Right atrium auricular region (tissue), 2 donors: ENCODE measurements around the gene DDX51. TPM values are rescaled to one million over a fixed set of nuclear protein-coding genes. Genes with fewer than 3 reads are reported as not detected.

Source experiments
- DNase-seq: peaks from one replicate; pipeline ENCODE4 v3.0.0-alpha.2; 2019; ENCODE audit warnings: low spot score
- H3K27ac ChIP-seq, 2 donors: fragments of 200-600 bp; sonication (generic); 1 replicate in 1 of 2; 2 replicates in 1 of 2; pipeline ENCODE4 v1.5.1; 2016 to 2019
- H3K27me3 ChIP-seq, 2 donors: fragments of 200-600 bp; sonication (generic); one replicate each; pipeline versions ENCODE4 v1.5.1 to v1.6.0; 2017 to 2019
- H3K36me3 ChIP-seq: fragments of 200-600 bp; sonication (generic); one replicate; pipeline ENCODE4 v1.5.1; 2016
- H3K4me1 ChIP-seq, 2 donors: fragments of 200-600 bp; sonication (generic); one replicate each; pipeline versions ENCODE4 v1.5.1 to v1.6.0; 2017 to 2019
- H3K4me3 ChIP-seq, 2 donors: fragments of 200-600 bp; sonication (generic); 1 replicate in 1 of 2; 2 replicates in 1 of 2; pipeline ENCODE4 v1.5.1; 2017 to 2019; ENCODE audit warnings: mild to moderate bottlenecking in 1 of 2, moderate library complexity in 1 of 2
- H3K9me3 ChIP-seq, 2 donors: fragments of 200-600 bp; sonication (generic); one replicate each; pipeline ENCODE4 v1.5.1; 2019
- total RNA-seq, 2 donors: library from RNA; depleted of rRNA; stranded (reverse); fragments of >200 nt; gene quantifications; one replicate each; pipeline ENCODE4 v1.1.0, GENCODE V29; 2016
- TF ChIP-seq, protein P1 (sequence below), 2 donors: fragments of 200-600 bp; sonication (generic); IDR thresholded peaks; one replicate each; pipeline ENCODE4 v1.5.1; 2019; ENCODE audit warnings: antibody characterized with exemption in 2 of 2

The DDX51 gene
- total RNA-seq, 2 donors from 2014 or later: 6.6 to 8.0 TPM

DNA sequence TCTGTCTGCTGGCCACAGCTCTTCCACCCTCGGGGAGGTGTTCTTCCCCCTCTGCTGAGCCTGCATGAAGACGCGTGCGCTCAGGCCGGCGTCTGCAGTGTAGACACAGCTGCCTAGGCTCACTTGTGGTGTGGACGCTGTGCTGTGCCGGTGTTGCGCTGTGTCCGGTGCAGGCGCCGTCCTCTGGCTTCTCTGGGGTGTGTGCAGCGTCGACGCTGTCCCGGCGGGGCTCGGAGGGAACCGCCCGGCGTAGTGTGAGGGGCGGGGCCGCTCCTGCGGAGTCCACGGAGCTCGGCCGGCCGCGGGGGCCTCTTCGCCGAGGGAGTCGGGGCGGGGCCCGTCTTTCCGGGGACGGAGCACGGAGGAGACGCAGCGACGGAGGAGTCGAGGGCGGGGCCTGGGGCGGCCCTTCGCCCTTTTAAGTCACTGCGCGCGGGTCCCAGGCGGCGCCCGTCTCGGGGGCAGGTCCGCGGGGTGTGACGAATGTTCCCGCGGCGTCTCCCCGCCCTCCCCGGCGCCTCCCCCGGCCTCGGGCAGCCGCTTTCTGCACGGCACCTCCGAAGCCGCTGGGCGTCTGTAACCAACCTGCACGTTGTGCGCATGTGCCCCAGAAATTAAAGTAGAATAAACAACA is 45.4 kb upstream of the DDX51 start:
- DNase-seq: peak; percentile 86
- TF ChIP-seq, protein P1, sequence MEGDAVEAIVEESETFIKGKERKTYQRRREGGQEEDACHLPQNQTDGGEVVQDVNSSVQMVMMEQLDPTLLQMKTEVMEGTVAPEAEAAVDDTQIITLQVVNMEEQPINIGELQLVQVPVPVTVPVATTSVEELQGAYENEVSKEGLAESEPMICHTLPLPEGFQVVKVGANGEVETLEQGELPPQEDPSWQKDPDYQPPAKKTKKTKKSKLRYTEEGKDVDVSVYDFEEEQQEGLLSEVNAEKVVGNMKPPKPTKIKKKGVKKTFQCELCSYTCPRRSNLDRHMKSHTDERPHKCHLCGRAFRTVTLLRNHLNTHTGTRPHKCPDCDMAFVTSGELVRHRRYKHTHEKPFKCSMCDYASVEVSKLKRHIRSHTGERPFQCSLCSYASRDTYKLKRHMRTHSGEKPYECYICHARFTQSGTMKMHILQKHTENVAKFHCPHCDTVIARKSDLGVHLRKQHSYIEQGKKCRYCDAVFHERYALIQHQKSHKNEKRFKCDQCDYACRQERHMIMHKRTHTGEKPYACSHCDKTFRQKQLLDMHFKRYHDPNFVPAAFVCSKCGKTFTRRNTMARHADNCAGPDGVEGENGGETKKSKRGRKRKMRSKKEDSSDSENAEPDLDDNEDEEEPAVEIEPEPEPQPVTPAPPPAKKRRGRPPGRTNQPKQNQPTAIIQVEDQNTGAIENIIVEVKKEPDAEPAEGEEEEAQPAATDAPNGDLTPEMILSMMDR (IDR thresholded peaks at IDR 0.05): no peak

DNA sequence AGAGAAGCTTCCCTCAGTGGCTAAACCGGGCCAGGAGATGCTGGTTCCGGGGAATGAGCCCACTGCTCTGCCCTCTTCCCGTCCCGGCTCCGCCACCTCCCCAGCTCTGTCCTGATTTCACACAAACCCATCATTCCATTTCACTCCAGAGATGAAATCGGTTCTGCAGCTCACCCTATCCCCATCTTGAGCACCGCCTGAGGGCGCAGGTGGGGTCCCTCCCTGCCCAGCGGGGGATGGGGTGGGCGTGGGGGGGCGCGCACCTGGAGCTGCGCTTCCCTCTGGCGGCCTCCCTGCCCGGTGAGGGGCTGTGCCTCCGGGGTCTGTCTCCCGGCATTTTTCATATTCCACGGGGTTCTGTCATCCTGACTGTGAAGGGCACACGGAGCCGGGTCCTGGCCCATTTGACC is 44.8 kb upstream of the DDX51 start:
- Histone ChIP-seq H3K36me3 (no peaks in the 10 kb centered on the region), H3K4me3 (peak overlapping the region; percentile 39 to 64), H3K27me3 (no peaks in the 10 kb centered on the region), H3K4me1 (peaks cover 0 to 17% of the 10 kb centered on the region in 2 donors), H3K9me3 (no peaks in the 10 kb centered on the region), H3K27ac (peak overlapping the region; percentile 71 to 81)
- no peak for DNase-seq
- TF ChIP-seq, protein P1 (IDR thresholded peaks at IDR 0.05): no peak

More for the DNA sequence above, 45.4 kb upstream of the DDX51 start:
- Histone ChIP-seq H3K4me1 (peaks cover 0 to 17% of the 10 kb centered on the region in 2 donors), H3K9me3 (no peaks in the 10 kb centered on the region), H3K36me3 (no peaks in the 10 kb centered on the region), H3K27me3 (no peaks in the 10 kb centered on the region), H3K27ac (peak overlapping the region; percentile 71 to 81), H3K4me3 (peak overlapping the region; percentile 39 to 64)

DNA sequence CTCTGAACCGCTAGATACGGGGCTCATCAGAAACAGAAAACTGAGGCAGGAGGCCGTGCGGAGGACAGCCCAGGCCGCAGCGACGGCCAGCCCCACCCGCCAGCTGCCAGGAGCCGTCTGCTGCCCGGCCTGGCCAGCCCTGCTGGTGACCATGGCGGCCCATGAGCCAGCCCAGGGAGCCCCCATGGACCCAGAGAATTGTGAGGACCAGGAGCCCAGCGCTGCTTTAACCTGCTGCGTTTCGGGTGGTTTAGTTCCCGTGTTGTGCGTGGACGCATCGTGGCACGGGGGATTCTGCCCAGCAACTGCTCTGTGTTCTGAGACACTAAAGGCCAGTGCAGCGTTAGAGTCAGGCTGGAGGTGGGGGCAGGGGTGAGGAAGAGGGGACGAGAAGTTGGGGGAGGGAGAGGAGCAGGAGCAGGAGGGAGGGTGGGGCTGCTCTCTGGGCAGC is 44.4 kb upstream of the DDX51 start:
- peak overlapping the region in 1 of 2 donors; percentile 64 for H3K4me3 ChIP-seq
- peaks cover 0 to 17% of the 10 kb centered on the region in 2 donors for H3K4me1 ChIP-seq
- no peaks in the 10 kb centered on the region for H3K9me3 ChIP-seq
- no peaks in the 10 kb centered on the region for H3K36me3 ChIP-seq
- no peaks in the 10 kb centered on the region for H3K27me3 ChIP-seq
- TF ChIP-seq, protein P1 (IDR thresholded peaks at IDR 0.05): no peak
- H3K27ac ChIP-seq: no peak overlapping the region
- no peak for DNase-seq

DNA sequence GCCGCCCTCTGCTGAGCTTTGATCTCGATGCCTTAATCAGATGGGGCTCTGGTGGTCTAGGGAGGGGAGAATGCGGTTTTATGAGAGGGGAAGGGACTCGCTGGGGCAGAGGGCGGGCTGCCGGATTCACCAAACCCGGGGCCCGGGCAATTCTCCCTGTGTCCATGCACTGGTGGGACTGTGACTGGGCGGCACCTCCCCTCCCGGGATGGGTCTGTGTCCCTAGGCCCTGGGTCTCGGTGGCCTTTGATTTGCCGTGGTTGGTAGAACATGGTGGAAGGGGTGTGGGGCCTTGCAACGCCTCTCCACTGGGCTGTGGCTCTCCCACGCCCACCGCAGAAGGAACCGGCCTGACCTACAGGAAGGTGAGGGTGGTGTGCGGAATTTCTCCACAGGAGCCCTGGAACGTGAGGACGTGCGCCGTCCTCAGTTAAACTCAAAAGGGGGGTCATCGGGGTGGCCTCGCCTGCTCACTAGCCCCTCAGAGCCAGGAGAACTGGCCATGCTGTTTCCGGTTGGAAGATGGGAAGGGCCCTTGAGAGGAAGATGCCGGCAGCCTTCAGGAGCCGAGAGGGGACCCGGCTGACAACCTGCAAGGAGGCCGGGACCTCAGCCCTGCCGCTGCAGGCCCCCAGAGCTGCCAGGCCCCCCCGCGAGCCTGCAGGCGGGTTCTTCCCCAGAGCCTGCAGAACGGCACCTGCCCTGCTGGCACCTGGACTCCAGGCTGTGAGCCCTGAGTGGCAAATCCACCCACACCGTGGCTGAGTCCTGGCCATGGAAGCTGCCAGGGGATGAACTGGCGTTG is 43.7 kb upstream of the DDX51 start:
- H3K4me3 ChIP-seq: no peak overlapping the region
- H3K4me1 ChIP-seq: peaks cover 0 to 17% of the 10 kb centered on the region in 2 donors
- H3K36me3 ChIP-seq: no peaks in the 10 kb centered on the region
- DNase-seq: no peak
- no peaks in the 10 kb centered on the region for H3K9me3 ChIP-seq
- no peak overlapping the region for H3K27ac ChIP-seq
- TF ChIP-seq, protein P1 (IDR thresholded peaks at IDR 0.05): no peak
- no peaks in the 10 kb centered on the region for H3K27me3 ChIP-seq

DNA sequence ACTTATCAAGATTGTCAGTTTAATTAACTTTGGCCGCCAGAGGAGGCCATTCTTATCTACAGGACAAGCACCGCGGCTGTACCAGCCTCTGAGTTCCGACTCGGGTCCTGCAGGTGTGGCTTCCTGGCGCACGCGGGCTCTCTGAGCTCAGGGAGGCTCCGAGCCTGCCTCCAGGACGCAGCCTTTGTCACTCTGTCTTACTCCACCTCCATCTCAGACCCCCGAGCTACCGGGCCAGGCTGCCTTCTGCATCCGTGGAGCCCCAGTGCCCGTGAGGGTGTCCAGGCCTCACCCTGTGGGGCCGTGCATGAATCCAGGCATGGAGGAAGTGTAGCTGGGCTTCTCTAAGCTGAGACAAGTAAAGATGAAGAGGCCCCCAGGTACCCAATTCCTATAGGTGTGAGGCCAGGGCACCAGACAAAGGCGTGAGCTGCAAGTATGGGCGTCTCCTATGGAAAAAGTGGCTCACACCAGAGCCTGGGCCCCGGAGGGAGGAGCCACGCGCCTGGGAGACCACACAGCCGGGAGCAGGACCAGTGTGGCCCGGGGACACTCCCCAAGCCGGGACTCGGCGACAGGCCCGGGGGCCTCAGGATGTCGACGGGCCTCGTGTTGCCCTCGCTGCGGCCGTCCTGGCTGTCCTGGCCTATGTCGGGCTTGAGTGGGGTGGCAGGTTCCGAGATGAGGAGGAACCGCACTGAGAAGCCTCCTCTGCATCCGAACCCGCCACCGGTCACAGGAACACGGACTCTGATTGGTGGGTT is 42.9 kb upstream of the DDX51 start:
- Histone ChIP-seq H3K9me3 (no peaks in the 10 kb centered on the region), H3K4me1 (peaks cover 0 to 17% of the 10 kb centered on the region in 2 donors), H3K27ac (no peak overlapping the region), H3K36me3 (no peaks in the 10 kb centered on the region), H3K27me3 (no peaks in the 10 kb centered on the region), H3K4me3 (no peak overlapping the region)
- TF ChIP-seq, protein P1 (IDR thresholded peaks at IDR 0.05): no peak
- DNase-seq: no peak
